ENCODE results near the gene ANKRD40CL.

ANKRD40CL gene

GRCh38 chr17:50767446-50767845, at the start of gene ANKRD40CL:
Gene ANKRD40CL (minus strand): TSS chr17:50767518. CDS start chr17:50766913, 605 bp downstream.
- TF ChIP-seq CTCF (IDR thresholded peaks at IDR 0.05; ENCODE audit: control insufficient read depth, insufficient read depth, low read depth, low read length, missing control alignments), result no peak
- DNase-seq (ENCODE audit: low read depth), result no peak

GRCh38 chr17:50816271-50816670, 49.0 kb upstream of the ANKRD40CL start:
- no peak overlapping the region for H3K4me3 ChIP-seq (ENCODE audit: control insufficient read depth, low read depth, low read length)
- no peak for TF ChIP-seq CTCF (IDR thresholded peaks at IDR 0.05; ENCODE audit: control insufficient read depth, insufficient read depth, low read depth, low read length, missing control alignments)
- no peak for DNase-seq (ENCODE audit: low read depth)

More at GRCh38 chr17:50767446-50767845, at the start of gene ANKRD40CL:
- H3K4me3 ChIP-seq (ENCODE audit: control insufficient read depth, low read depth, low read length), result no peak within 1 kb of the TSS

- no peak overlapping the region for H3K4me3 ChIP-seq (ENCODE audit: control insufficient read depth, low read depth, low read length)
- DNase-seq (ENCODE audit: low read depth), result no peak
- no peak for TF ChIP-seq CTCF (IDR thresholded peaks at IDR 0.05; ENCODE audit: control insufficient read depth, insufficient read depth, low read depth, low read length, missing control alignments)
These were observed 48.1 kb upstream of the ANKRD40CL start for GRCh38 chr17:50815400-50815799.

GRCh38 chr17:50813583-50813982, 46.3 kb upstream of the ANKRD40CL start:
- H3K4me3 ChIP-seq (ENCODE audit: control insufficient read depth, low read depth, low read length), result no peak overlapping the region
- no peak for DNase-seq (ENCODE audit: low read depth)
- no peak for TF ChIP-seq CTCF (IDR thresholded peaks at IDR 0.05; ENCODE audit: control insufficient read depth, insufficient read depth, low read depth, low read length, missing control alignments)

GRCh38 chr17:50808888-50809287, 41.6 kb upstream of the ANKRD40CL start:
- no peak for TF ChIP-seq CTCF (IDR thresholded peaks at IDR 0.05; ENCODE audit: control insufficient read depth, insufficient read depth, low read depth, low read length, missing control alignments)
- DNase-seq (ENCODE audit: low read depth), result no peak
- no peak overlapping the region for H3K4me3 ChIP-seq (ENCODE audit: control insufficient read depth, low read depth, low read length)

- no peak for TF ChIP-seq CTCF (IDR thresholded peaks at IDR 0.05; ENCODE audit: control insufficient read depth, insufficient read depth, low read depth, low read length, missing control alignments)
- no peak overlapping the region for H3K4me3 ChIP-seq (ENCODE audit: control insufficient read depth, low read depth, low read length)
- DNase-seq (ENCODE audit: low read depth), result no peak
These were observed 41.1 kb upstream of the ANKRD40CL start for GRCh38 chr17:50808413-50808812.

GRCh38 chr17:50807675-50808074, 40.4 kb upstream of the ANKRD40CL start:
- TF ChIP-seq CTCF (IDR thresholded peaks at IDR 0.05; ENCODE audit: control insufficient read depth, insufficient read depth, low read depth, low read length, missing control alignments), result no peak
- no peak overlapping the region for H3K4me3 ChIP-seq (ENCODE audit: control insufficient read depth, low read depth, low read length)
- no peak for DNase-seq (ENCODE audit: low read depth)
